ENCODE data around the gene FGFBP2.

DNA sequence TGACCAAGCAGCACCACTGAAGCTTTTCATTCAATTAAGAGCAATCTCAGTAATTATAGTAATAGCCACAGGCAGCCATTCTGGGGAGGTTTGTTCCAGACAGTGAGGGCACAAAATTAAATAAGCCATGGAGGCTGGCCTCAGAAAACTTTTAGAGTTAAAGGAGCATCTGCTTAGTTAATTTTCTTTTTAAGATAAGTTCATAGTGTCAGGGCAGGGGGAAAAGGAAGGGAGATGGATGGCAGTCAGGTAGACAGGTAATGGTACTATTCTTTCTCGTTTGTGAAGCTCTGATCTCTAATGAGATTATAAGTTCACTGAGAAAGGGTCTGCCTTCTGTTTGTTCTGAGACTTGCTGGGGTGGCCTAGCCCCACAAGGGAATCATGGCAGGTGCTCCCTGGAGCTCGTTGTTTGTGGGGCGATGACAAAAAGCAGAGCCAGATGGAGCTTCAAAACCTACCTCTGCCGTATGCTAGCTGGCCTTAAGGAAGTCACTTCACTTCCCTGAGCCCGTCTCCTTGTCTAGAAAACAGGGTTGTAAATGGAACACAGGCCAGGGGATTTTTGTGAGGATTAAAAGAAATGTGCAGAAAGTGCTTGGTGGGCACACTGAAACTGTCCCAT lies 44.6 kb upstream of the FGFBP2 start:
- no peak for TF ChIP-seq CTCF (IDR thresholded peaks at IDR 0.05)
- no peak for TF ChIP-seq EP300 (IDR thresholded peaks at IDR 0.05)
